Glutamatergic neuron (in vitro differentiated cells): ENCODE measurements around the gene PEX14. TPM values are rescaled to one million over a fixed set of nuclear protein-coding genes. Genes with fewer than 3 reads are reported as not detected.

Source experiments
- DNase-seq: peaks from one replicate; pipeline ENCODE4 v3.0.0; 2022
- H3K27ac Mint-ChIP-seq: one replicate; pipeline ENCODE4 v1.8.0; 2020; ENCODE audit warnings: mild to moderate bottlenecking, mixed read lengths, inconsistent platforms; ENCODE audit not compliant: unreplicated experiment
- H3K27me3 Mint-ChIP-seq: one replicate; pipeline ENCODE4 v1.8.0; 2020; ENCODE audit warnings: mild to moderate bottlenecking, moderate library complexity, mixed read lengths, inconsistent platforms; ENCODE audit not compliant: unreplicated experiment
- H3K36me3 Mint-ChIP-seq: one replicate; pipeline ENCODE4 v1.8.0; 2020; ENCODE audit warnings: mild to moderate bottlenecking, mixed read lengths, inconsistent platforms; ENCODE audit not compliant: unreplicated experiment
- H3K4me1 Mint-ChIP-seq: one replicate; pipeline ENCODE4 v1.8.0; 2020; ENCODE audit warnings: mild to moderate bottlenecking, low read depth, mixed read lengths, inconsistent platforms; ENCODE audit not compliant: unreplicated experiment
- H3K4me3 Mint-ChIP-seq: one replicate; pipeline ENCODE4 v1.8.0; 2020; ENCODE audit warnings: mild to moderate bottlenecking, mixed read lengths, inconsistent platforms; ENCODE audit not compliant: unreplicated experiment
- H3K9me3 Mint-ChIP-seq: one replicate; pipeline ENCODE4 v1.8.0; 2020; ENCODE audit warnings: mild to moderate bottlenecking, moderate library complexity, mixed read lengths, inconsistent platforms; ENCODE audit not compliant: unreplicated experiment
- CTCF ChIP-seq: fragments of 200-600 bp; sonication (generic); IDR thresholded peaks from one replicate; pipeline ENCODE4 v1.5.0; 2021; ENCODE audit not compliant: partially characterized antibody, unreplicated experiment
- total RNA-seq: library from RNA; stranded (reverse); fragmentation: NEBNext Ultra II Directional; extraction: Animal tissue kit (Norgen Biotek cat#: 25700); gene quantifications from one replicate; pipeline ENCODE4 v1.2.1, GENCODE V29; 2021; ENCODE audit not compliant: unreplicated experiment

The PEX14 gene
- total RNA-seq, 1 donor from 2014 or later = 25.8 TPM

GRCh38 chr1:10642403-10643080, 167.8 kb downstream of the PEX14 start:
- H3K4me1 Mint-ChIP-seq = peaks cover 11% of the 10 kb centered on the region
- H3K27ac Mint-ChIP-seq = no peak overlapping the region
- H3K27me3 Mint-ChIP-seq = peaks cover 2% of the 10 kb centered on the region
- H3K4me3 Mint-ChIP-seq = no peak overlapping the region
- H3K36me3 Mint-ChIP-seq = no peaks in the 10 kb centered on the region
- DNase-seq = no peak
- no peak for TF ChIP-seq CTCF
- H3K9me3 Mint-ChIP-seq = peaks cover 7% of the 10 kb centered on the region

GRCh38 chr1:10643607-10644306, 169.0 kb downstream of the PEX14 start:
- TF ChIP-seq CTCF = no peak
- H3K9me3 Mint-ChIP-seq = peaks cover 5% of the 10 kb centered on the region
- DNase-seq = no peak
- H3K4me1 Mint-ChIP-seq = peaks cover 11% of the 10 kb centered on the region
- H3K27me3 Mint-ChIP-seq = peaks cover 2% of the 10 kb centered on the region
- no peak overlapping the region for H3K27ac Mint-ChIP-seq
- no peaks in the 10 kb centered on the region for H3K36me3 Mint-ChIP-seq
- no peak overlapping the region for H3K4me3 Mint-ChIP-seq

GRCh38 chr1:10644307-10645128, 169.8 kb downstream of the PEX14 start:
- Mint-ChIP-seq H3K4me1 (peaks cover 11% of the 10 kb centered on the region), H3K4me3 (no peak overlapping the region), H3K36me3 (no peaks in the 10 kb centered on the region), H3K27me3 (no peaks in the 10 kb centered on the region), H3K27ac (no peak overlapping the region), H3K9me3 (peaks cover 5% of the 10 kb centered on the region)
- no peak for DNase-seq
- TF ChIP-seq CTCF = no peak

DNA sequence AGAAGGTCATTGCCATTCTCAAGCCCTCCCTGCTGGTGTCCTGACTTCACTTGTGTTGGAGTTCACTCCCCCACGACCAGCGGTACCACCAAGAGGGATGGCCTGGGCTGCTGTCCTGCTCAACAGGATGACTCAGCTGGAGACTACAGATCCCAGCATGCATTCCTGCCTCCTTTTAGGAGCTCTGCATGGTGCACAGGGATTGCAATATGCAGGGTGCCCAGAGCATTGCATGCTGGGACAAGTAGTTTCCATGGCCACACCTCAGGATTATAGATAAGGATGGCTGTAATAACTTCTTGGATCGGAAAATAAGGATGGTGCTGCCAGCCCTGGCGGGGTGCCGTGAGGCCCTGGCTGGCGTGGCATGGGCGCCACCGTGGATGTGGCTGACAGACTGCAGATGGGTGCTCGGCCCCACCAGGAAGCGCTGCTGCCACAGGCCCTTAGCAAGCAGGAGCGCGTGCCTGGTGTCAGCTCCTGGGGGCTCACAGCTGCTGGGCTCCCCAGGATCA, 171.7 kb downstream of the PEX14 start:
- no peak for DNase-seq
- H3K27me3 Mint-ChIP-seq = no peaks in the 10 kb centered on the region
- TF ChIP-seq CTCF = no peak
- no peaks in the 10 kb centered on the region for H3K36me3 Mint-ChIP-seq
- peaks cover 7% of the 10 kb centered on the region for H3K4me1 Mint-ChIP-seq
- peaks cover 5% of the 10 kb centered on the region for H3K9me3 Mint-ChIP-seq
- no peak overlapping the region for H3K4me3 Mint-ChIP-seq
- no peak overlapping the region for H3K27ac Mint-ChIP-seq
